Muscle of back (tissue), 11 donors: ENCODE results near the gene EPS8. TPM values are rescaled to one million over a fixed set of nuclear protein-coding genes. Genes with fewer than 3 reads are reported as not detected.
"Not testable (repeated sequence)": the region's sequence is repeated elsewhere in the genome, so short reads cannot be mapped to it uniquely, and the experiment has no call there.

Source experiments
- DNase-seq, 3 donors: peaks; one replicate each; pipeline versions ENCODE4 v3.0.0 to v3.0.0-alpha.2; 2013
- polyA plus RNA-seq, 10 donors: library from polyadenylated mRNA; unstranded; fragments of 120-200 nt; gene quantifications; one replicate each; pipeline ENCODE4 v1.2.1, GENCODE V29; 2013; ENCODE audit not compliant: insufficient read length in 10 of 10

Gene EPS8
- polyA plus RNA-seq, 10 donors, result 34.3 to 52.8 (median 39.8) TPM

- DNase-seq, result no peak
These were observed 25.9 kb downstream of the EPS8 start for GRCh38 chr12:15763328-15763727.

- DNase-seq, result not testable (repeated sequence)
These were observed 27.0 kb downstream of the EPS8 start for GRCh38 chr12:15762162-15762561.

GRCh38 chr12:15757553-15758255 lies 31.5 kb downstream of the EPS8 start:
- DNase-seq, result peak in 1 of 3 donors; percentile 68

- peak in 1 of 3 donors; percentile 47 for DNase-seq
These were observed 32.4 kb downstream of the EPS8 start for GRCh38 chr12:15756822-15757221.

GRCh38 chr12:15754233-15754632 lies 35.0 kb downstream of the EPS8 start:
- no peak for DNase-seq

GRCh38 chr12:15752785-15753184 lies 36.4 kb downstream of the EPS8 start:
- no peak for DNase-seq

GRCh38 chr12:15751741-15752140 lies 37.4 kb downstream of the EPS8 start:
- DNase-seq, result no peak

- no peak for DNase-seq
These were observed 39.3 kb downstream of the EPS8 start for GRCh38 chr12:15749937-15750336.

- DNase-seq, result not testable (repeated sequence)
These were observed 47.3 kb downstream of the EPS8 start for GRCh38 chr12:15741870-15742269.

- no peak for DNase-seq
These were observed 48.1 kb downstream of the EPS8 start for GRCh38 chr12:15741082-15741481.

- not testable (repeated sequence) for DNase-seq
These were observed 48.8 kb downstream of the EPS8 start for GRCh38 chr12:15740389-15740788.

GRCh38 chr12:15738438-15739015 lies 50.7 kb downstream of the EPS8 start:
- no peak for DNase-seq

- no peak for DNase-seq
These were observed 53.2 kb downstream of the EPS8 start for GRCh38 chr12:15735837-15736615.

GRCh38 chr12:15733136-15733535 lies 56.1 kb downstream of the EPS8 start:
- DNase-seq, result no peak

GRCh38 chr12:15732341-15733061 lies 56.7 kb downstream of the EPS8 start:
- peak in 2 of 3 donors; percentile 27 to 64 for DNase-seq

GRCh38 chr12:15731940-15732339 lies 57.2 kb downstream of the EPS8 start:
- no peak for DNase-seq

GRCh38 chr12:15729097-15729496 lies 60.1 kb downstream of the EPS8 start:
- DNase-seq, result no peak

- DNase-seq, result peak; percentile 6 to 41 (median 30)
These were observed 61.0 kb downstream of the EPS8 start for GRCh38 chr12:15728118-15728598.

GRCh38 chr12:15726878-15727150 lies 62.4 kb downstream of the EPS8 start:
- DNase-seq, result no peak

- DNase-seq, result peak in 1 of 3 donors; percentile 31
These were observed 62.9 kb downstream of the EPS8 start for GRCh38 chr12:15726027-15726877.

GRCh38 chr12:15722951-15723350 lies 66.2 kb downstream of the EPS8 start:
- DNase-seq, result no peak
